ENCODE measurements around the gene WIZ.
A peak's percentile ranks its signal among the peaks of the same experiment; 100 is the strongest.

The WIZ gene

DNA sequence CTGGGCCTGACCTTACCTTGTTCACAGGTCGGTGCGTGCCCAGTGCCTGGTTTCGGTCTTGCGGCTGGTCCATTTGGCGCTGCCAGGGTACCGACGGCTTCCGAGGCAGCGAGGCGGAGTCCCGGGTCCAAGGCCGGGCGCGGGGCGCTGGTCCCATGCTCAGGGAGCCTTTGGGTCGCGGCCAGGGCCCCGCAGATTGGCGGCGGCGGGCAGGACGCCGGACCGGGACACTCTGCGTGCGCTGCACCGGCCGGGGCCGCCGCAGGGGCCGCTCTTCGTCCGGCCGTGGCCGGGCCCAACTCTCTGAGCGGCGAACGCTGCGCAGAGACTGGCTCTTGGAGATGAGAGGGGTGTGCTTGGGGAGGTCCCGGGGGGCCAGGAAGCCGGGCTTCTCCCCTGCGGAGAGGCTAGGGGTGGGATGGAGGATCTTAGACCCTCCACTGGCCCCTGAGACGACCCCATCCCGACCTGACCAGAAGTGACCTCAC, 3.4 kb upstream of the WIZ start:
- Mint-ChIP-seq H3K4me3 (peak overlapping the region; percentile 72), H3K27me3 (ENCODE audit: low read depth, poor library complexity) (peaks cover 72% of the 10 kb centered on the region), H3K36me3 (ENCODE audit: low read depth) (no peaks in the 10 kb centered on the region), H3K4me1 (peaks cover 23% of the 10 kb centered on the region), H3K27ac (no peak overlapping the region), H3K9me3 (no peaks in the 10 kb centered on the region)
- DNase-seq = peak; percentile 32
- TF ChIP-seq, protein P1, sequence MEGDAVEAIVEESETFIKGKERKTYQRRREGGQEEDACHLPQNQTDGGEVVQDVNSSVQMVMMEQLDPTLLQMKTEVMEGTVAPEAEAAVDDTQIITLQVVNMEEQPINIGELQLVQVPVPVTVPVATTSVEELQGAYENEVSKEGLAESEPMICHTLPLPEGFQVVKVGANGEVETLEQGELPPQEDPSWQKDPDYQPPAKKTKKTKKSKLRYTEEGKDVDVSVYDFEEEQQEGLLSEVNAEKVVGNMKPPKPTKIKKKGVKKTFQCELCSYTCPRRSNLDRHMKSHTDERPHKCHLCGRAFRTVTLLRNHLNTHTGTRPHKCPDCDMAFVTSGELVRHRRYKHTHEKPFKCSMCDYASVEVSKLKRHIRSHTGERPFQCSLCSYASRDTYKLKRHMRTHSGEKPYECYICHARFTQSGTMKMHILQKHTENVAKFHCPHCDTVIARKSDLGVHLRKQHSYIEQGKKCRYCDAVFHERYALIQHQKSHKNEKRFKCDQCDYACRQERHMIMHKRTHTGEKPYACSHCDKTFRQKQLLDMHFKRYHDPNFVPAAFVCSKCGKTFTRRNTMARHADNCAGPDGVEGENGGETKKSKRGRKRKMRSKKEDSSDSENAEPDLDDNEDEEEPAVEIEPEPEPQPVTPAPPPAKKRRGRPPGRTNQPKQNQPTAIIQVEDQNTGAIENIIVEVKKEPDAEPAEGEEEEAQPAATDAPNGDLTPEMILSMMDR (IDR thresholded peaks at IDR 0.05) = no peak

- peak overlapping the region; percentile 72 for H3K4me3 Mint-ChIP-seq
- no peak overlapping the region for H3K27ac Mint-ChIP-seq
- TF ChIP-seq, protein P1 (IDR thresholded peaks at IDR 0.05) = no peak
- no peaks in the 10 kb centered on the region for H3K9me3 Mint-ChIP-seq
- peaks cover 23% of the 10 kb centered on the region for H3K4me1 Mint-ChIP-seq
- H3K27me3 Mint-ChIP-seq (ENCODE audit: low read depth, poor library complexity) = peaks cover 68% of the 10 kb centered on the region
- DNase-seq = peak; percentile 88
- peaks cover 3% of the 10 kb centered on the region for H3K36me3 Mint-ChIP-seq (ENCODE audit: low read depth)
These were observed 2.6 kb upstream of the WIZ start for GRCh38 chr19:15452111-15453047.

- H3K36me3 Mint-ChIP-seq (ENCODE audit: low read depth) = peaks cover 6% of the 10 kb centered on the region
- no peak for DNase-seq
- H3K4me3 Mint-ChIP-seq = peak overlapping the region; percentile 85
- H3K27me3 Mint-ChIP-seq (ENCODE audit: low read depth, poor library complexity) = peaks cover 53% of the 10 kb centered on the region
- H3K9me3 Mint-ChIP-seq = no peaks in the 10 kb centered on the region
- no peak overlapping the region for H3K27ac Mint-ChIP-seq
- H3K4me1 Mint-ChIP-seq = peaks cover 23% of the 10 kb centered on the region
- TF ChIP-seq, protein P1 (IDR thresholded peaks at IDR 0.05) = no peak
These were observed 753 bp upstream of the WIZ start for GRCh38 chr19:15450528-15450890.

DNA sequence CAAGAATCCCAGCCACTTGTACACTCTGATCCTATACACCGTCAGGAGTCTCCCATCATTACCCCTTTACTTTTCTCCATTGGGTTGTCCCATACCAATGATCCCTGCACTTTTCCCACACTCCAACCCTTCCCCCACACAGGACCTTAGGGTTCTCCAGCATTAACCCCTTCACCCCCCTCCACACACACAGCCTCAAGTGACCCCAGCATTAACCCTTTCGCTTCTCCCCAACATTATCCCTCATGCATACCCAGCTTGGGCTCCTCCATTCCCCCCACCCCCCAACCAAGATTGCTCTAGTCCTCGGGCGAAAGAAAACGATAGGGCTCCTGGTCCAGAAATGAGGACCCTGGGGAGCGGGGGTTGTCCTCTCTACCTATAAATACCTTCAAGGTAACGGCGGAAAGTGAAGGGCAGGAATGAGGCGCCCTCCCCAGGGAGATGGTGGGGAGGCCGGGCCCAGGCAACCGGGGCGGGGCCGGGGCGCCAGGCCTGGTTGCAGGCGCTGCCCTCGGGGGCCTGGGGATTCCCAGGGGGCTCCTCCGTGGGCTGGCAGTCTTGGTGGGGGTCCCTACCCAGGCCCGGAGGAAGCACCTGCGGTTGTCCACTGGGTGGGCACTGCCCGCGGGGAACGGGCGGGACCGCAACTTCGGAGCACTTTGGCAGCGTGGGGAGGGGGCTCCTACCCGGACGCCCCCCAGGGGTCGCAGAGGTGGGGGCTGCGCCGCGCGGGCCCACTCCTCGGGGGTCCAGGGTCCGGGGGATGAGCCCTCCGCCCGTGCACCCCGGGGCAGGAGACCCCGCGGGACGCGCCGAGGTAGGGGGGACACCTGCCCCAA, 757 bp downstream of the WIZ start:
- peak overlapping the region; percentile 85 for H3K4me3 Mint-ChIP-seq
- no peaks in the 10 kb centered on the region for H3K9me3 Mint-ChIP-seq
- H3K27me3 Mint-ChIP-seq (ENCODE audit: low read depth, poor library complexity) = peaks cover 39% of the 10 kb centered on the region
- H3K4me1 Mint-ChIP-seq = peaks cover 20% of the 10 kb centered on the region
- DNase-seq = peak; percentile 30
- peaks cover 6% of the 10 kb centered on the region for H3K36me3 Mint-ChIP-seq (ENCODE audit: low read depth)
- TF ChIP-seq, protein P1 (IDR thresholded peaks at IDR 0.05) = no peak
- no peak overlapping the region for H3K27ac Mint-ChIP-seq

DNA sequence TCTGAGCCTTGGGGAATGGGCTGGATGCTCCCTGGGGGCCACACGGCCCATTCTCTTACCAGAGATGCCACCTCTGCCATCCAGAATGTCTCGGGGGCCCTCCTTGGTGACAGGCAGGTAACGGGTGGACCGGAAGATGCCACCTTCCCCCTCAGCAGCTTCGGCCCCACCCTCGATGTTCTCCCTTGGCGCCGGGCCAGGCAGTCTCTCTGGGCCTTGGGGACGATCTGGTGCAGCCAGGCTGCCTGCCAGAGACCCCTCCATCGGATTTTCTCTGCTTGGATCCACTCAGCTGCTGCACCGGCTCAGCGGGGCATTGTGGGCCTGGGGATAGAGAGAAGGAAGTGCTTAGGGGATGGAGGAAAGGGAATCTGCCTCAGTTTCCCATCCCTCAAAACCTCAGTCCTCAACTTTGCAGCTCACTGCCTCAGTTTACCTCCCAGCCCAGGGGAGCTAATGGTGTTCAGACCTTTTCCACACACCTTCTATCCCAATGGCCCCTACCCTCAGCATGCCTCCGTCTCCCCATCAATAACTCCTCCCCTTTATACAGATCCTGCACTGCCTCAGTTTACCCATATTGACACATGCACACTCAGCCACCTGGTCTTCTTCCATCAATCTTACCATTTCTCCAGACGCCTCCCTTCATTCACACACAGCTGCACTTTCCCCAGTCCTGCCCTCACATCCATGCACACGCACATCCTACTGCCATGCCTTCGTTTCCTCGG, 1.5 kb downstream of the WIZ start:
- TF ChIP-seq, protein P1 (IDR thresholded peaks at IDR 0.05) = no peak
- Mint-ChIP-seq H3K9me3 (no peaks in the 10 kb centered on the region), H3K27me3 (ENCODE audit: low read depth, poor library complexity) (peaks cover 32% of the 10 kb centered on the region), H3K27ac (no peak overlapping the region), H3K4me1 (peaks cover 12% of the 10 kb centered on the region), H3K4me3 (peak overlapping the region; percentile 85), H3K36me3 (ENCODE audit: low read depth) (peaks cover 6% of the 10 kb centered on the region)
- no peak for DNase-seq

Data from nephron progenitor cell (in vitro differentiated cells).